Stimulated activated CD4-positive, alpha-beta T cell treated with anti-CD3 and anti-CD28 coated beads, Interleukin-1b, Interleukin-23, amount 100 ng/mL, for 1 hour (primary cell): ENCODE measurements around the gene PLOD2.

ENCODE experiments used
- DNase-seq, 2 donors: peaks; one replicate each; pipeline ENCODE4 v3.0.0-alpha.2; 2020; ENCODE audit warnings: low read depth in 2 of 2

The PLOD2 gene

GRCh38 chr3:146100825-146101444 is 60.0 kb downstream of the PLOD2 start:
- no peak for DNase-seq

- DNase-seq, result no peak
Measured at GRCh38 chr3:146100180-146100579, 60.8 kb downstream of the PLOD2 start.

GRCh38 chr3:146099316-146099715 is 61.7 kb downstream of the PLOD2 start:
- DNase-seq, result no peak

- DNase-seq, result no peak
Measured at GRCh38 chr3:146093896-146094295, 67.1 kb downstream of the PLOD2 start.

- DNase-seq, result no peak
Measured at GRCh38 chr3:146092230-146092629, 68.8 kb downstream of the PLOD2 start.

- DNase-seq, result no peak
Measured at GRCh38 chr3:146091397-146091796, 69.6 kb downstream of the PLOD2 start.

- no peak for DNase-seq
Measured at GRCh38 chr3:146090521-146090920, 70.5 kb downstream of the PLOD2 start.

GRCh38 chr3:146088840-146089239 is 72.1 kb downstream of the PLOD2 start:
- no peak for DNase-seq

- no peak for DNase-seq
Measured at GRCh38 chr3:146087116-146087515, 73.9 kb downstream of the PLOD2 start.

GRCh38 chr3:146086211-146086610 is 74.8 kb downstream of the PLOD2 start:
- no peak for DNase-seq

GRCh38 chr3:146085678-146086077 is 75.3 kb downstream of the PLOD2 start:
- DNase-seq, result no peak

GRCh38 chr3:146080578-146080977 is 80.4 kb downstream of the PLOD2 start:
- DNase-seq, result no peak

GRCh38 chr3:146078031-146078430 is 83.0 kb downstream of the PLOD2 start:
- DNase-seq, result no peak

- no peak for DNase-seq
Measured at GRCh38 chr3:146077181-146077580, 83.8 kb downstream of the PLOD2 start.

GRCh38 chr3:146072824-146073223 is 88.2 kb downstream of the PLOD2 start:
- no peak for DNase-seq

- no peak for DNase-seq
Measured at GRCh38 chr3:146072061-146072460, 88.9 kb downstream of the PLOD2 start.

- DNase-seq, result no peak
Measured at GRCh38 chr3:146071632-146072031, 89.4 kb downstream of the PLOD2 start.

GRCh38 chr3:146067048-146067447 is 93.9 kb downstream of the PLOD2 start:
- DNase-seq, result no peak

- DNase-seq, result no peak
Measured at GRCh38 chr3:146065573-146066006, 95.4 kb downstream of the PLOD2 start.

GRCh38 chr3:146058241-146058640 is 102.7 kb downstream of the PLOD2 start:
- no peak for DNase-seq

- DNase-seq, result no peak
Measured at GRCh38 chr3:146052791-146053310, 108.1 kb downstream of the PLOD2 start.

GRCh38 chr3:146052056-146052790 is 108.8 kb downstream of the PLOD2 start:
- DNase-seq, result no peak

GRCh38 chr3:146050691-146051090 is 110.3 kb downstream of the PLOD2 start:
- no peak for DNase-seq
